Tibial nerve (tissue), 4 donors: Measurements from ENCODE around the gene IPO8. TPM values are rescaled to one million over a fixed set of nuclear protein-coding genes. Genes with fewer than 3 reads are reported as not detected.

Experiments
- DNase-seq, 2 donors: peaks; one replicate each; pipeline ENCODE4 v3.0.0-alpha.2; 2019; ENCODE audit warnings: low spot score in 2 of 2
- H3K27ac ChIP-seq, 4 donors: fragments of 200-600 bp; sonication (generic) in 3 of 4; one replicate each; pipeline ENCODE4 v1.5.1; 2017 to 2019; ENCODE audit warnings: mild to moderate bottlenecking in 1 of 4
- H3K27me3 ChIP-seq, 2 donors: fragments of 200-600 bp; sonication (generic) in 1 of 2; one replicate each; pipeline versions ENCODE4 v1.5.1 to v1.6.0; 2017 to 2019
- H3K36me3 ChIP-seq, 3 donors: fragments of 200-600 bp; sonication (generic); one replicate each; pipeline ENCODE4 v1.5.1; 2018 to 2019
- H3K4me1 ChIP-seq, 4 donors: fragments of 200-600 bp; sonication (generic) in 3 of 4; one replicate each; pipeline ENCODE4 v1.5.1; 2017 to 2019
- H3K4me3 ChIP-seq, 4 donors: fragments of 200-600 bp; sonication (generic) in 3 of 4; one replicate each; pipeline ENCODE4 v1.5.1; 2017 to 2019; ENCODE audit warnings: mild to moderate bottlenecking in 1 of 4, moderate library complexity in 1 of 4
- H3K9me3 ChIP-seq, 4 donors: fragments of 200-600 bp; sonication (generic) in 3 of 4; one replicate each; pipeline ENCODE4 v1.5.1; 2017 to 2019
- CTCF ChIP-seq, 5 experiments: fragments of 200-600 bp in 3 of 5; fragments of 450-650 bp in 2 of 5; sonication (generic) in 3 of 5; IDR thresholded peaks; one replicate each; pipeline ENCODE4 v1.5.1; 2016 to 2019; ENCODE audit warnings: antibody characterized with exemption in 5 of 5, mild to moderate bottlenecking in 3 of 5, moderate library complexity in 2 of 5
- EP300 ChIP-seq, 2 donors: sonication (generic); formaldehyde crosslinking; IDR thresholded peaks; one replicate each; pipeline ENCODE4 v1.6.1; 2017; ENCODE audit warnings: antibody characterized with exemption in 2 of 2, mild to moderate bottlenecking in 1 of 2
- POLR2A ChIP-seq, 2 donors: fragments of 450-650 bp; IDR thresholded peaks; one replicate each; pipeline ENCODE4 v1.6.1; 2017; ENCODE audit warnings: antibody characterized with exemption in 2 of 2, mild to moderate bottlenecking in 2 of 2, moderate library complexity in 2 of 2
- WGBS, 2 donors: methylation state at CpG; one replicate each; pipeline ENCODE4 v1.1.5; 2018; 5-methylcytosine and 5-hydroxymethylcytosine counted together
- total RNA-seq, 4 donors: library from RNA; depleted of rRNA; stranded (reverse); fragments of >200 nt; gene quantifications; one replicate each; pipeline ENCODE4 v1.1.0, GENCODE V29; 2016

The IPO8 gene
- total RNA-seq, 4 donors from 2014 or later = 34.7 to 52.0 (median 42.9) TPM

- DNase-seq = no peak
- Histone ChIP-seq H3K27ac (peak overlapping the region in 2 of 4 donors; percentile 5 to 53), H3K9me3 (no peaks in the 10 kb centered on the region), H3K27me3 (no peaks in the 10 kb centered on the region), H3K36me3 (no peaks in the 10 kb centered on the region), H3K4me3 (no peak overlapping the region), H3K4me1 (peaks cover 0 to 52% (median 18%) of the 10 kb centered on the region in 4 donors)
- WGBS, 2 donors = 39 to 44% methylated on average over 5 of the region's 5 CpGs
- TF ChIP-seq EP300 (IDR thresholded peaks at IDR 0.05) = no peak
- TF ChIP-seq POLR2A (IDR thresholded peaks at IDR 0.05) = no peak
- TF ChIP-seq CTCF (IDR thresholded peaks at IDR 0.05) = no peak
Measured at GRCh38 chr12:30692470-30692869, 3.2 kb downstream of the IPO8 start.

DNA sequence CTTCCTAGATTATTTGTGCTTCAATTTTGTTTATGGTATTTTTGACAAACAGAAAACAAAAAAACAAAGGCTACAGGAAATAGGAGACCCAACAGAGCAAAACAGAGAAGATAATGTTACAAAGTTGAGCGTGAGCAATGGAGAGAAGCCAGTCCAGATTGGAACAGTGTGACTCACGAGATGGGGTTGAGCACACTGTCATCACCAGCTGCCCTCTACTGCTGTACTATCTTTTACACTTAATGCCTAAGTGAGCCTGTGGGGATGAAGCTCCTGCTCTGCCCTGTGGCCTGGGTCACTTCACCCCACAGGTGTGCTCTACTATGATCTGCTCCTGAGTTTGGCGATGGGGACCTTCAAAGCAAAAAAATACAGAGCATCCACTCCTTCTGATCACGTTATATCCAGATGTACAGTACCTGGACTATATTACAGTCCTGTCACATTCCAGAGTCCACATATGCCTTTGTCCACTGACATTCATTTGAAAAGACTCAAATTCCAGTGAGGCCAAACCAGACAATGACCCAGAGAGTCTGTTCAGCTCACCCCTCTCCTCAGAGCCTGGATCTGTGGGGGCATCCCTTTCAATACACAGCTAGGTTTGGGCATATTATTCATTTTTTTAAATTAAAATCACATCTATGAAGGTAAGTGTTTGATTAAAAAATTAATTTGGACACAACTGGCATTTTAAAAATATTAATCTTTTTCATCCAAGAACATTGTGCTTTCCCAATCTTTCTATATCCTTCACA is 4.4 kb downstream of the IPO8 start:
- Histone ChIP-seq H3K4me1 (peaks cover 0 to 54% (median 18%) of the 10 kb centered on the region in 4 donors), H3K4me3 (no peak overlapping the region), H3K27ac (peak overlapping the region in 1 of 4 donors; percentile 54), H3K27me3 (no peaks in the 10 kb centered on the region), H3K36me3 (no peaks in the 10 kb centered on the region), H3K9me3 (no peaks in the 10 kb centered on the region)
- TF ChIP-seq EP300 (IDR thresholded peaks at IDR 0.05) = no peak
- no peak for TF ChIP-seq POLR2A (IDR thresholded peaks at IDR 0.05)
- no peak for TF ChIP-seq CTCF (IDR thresholded peaks at IDR 0.05)
- WGBS, 2 donors = 55 to 62% methylated on average over 4 of the region's 4 CpGs
- DNase-seq = peak in 1 of 2 donors; percentile 18

- Histone ChIP-seq H3K4me3 (no peak overlapping the region), H3K9me3 (no peaks in the 10 kb centered on the region), H3K27me3 (no peaks in the 10 kb centered on the region), H3K36me3 (peaks cover 0 to 12% (median 0%) of the 10 kb centered on the region in 3 donors), H3K4me1 (peaks cover 0 to 29% (median 4%) of the 10 kb centered on the region in 4 donors), H3K27ac (no peak overlapping the region)
- 72 to 77% methylated on average over 2 of the region's 2 CpGs for WGBS, 2 donors
- DNase-seq = no peak
- TF ChIP-seq CTCF (IDR thresholded peaks at IDR 0.05) (no peak), POLR2A (IDR thresholded peaks at IDR 0.05) (no peak), EP300 (IDR thresholded peaks at IDR 0.05) (no peak)
Measured at GRCh38 chr12:30687265-30687986, 8.2 kb downstream of the IPO8 start.

GRCh38 chr12:30679241-30679640 is 16.4 kb downstream of the IPO8 start:
- H3K27ac ChIP-seq = no peak overlapping the region
- DNase-seq = no peak
- TF ChIP-seq CTCF (IDR thresholded peaks at IDR 0.05) (no peak), EP300 (IDR thresholded peaks at IDR 0.05) (no peak), POLR2A (IDR thresholded peaks at IDR 0.05) (no peak)
- H3K27me3 ChIP-seq = no peaks in the 10 kb centered on the region
- no peaks in the 10 kb centered on the region for H3K4me1 ChIP-seq
- no peaks in the 10 kb centered on the region for H3K9me3 ChIP-seq
- peaks cover 0 to 70% (median 6%) of the 10 kb centered on the region in 3 donors for H3K36me3 ChIP-seq
- WGBS, 2 donors = 61 to 89% methylated on average over 1 of the region's 1 CpG
- no peak overlapping the region for H3K4me3 ChIP-seq

GRCh38 chr12:30678221-30678620 is 17.4 kb downstream of the IPO8 start:
- Histone ChIP-seq H3K4me1 (no peaks in the 10 kb centered on the region), H3K9me3 (no peaks in the 10 kb centered on the region), H3K27ac (no peak overlapping the region), H3K36me3 (peaks cover 0 to 77% (median 6%) of the 10 kb centered on the region in 3 donors), H3K27me3 (no peaks in the 10 kb centered on the region), H3K4me3 (no peak overlapping the region)
- no peak for DNase-seq
- TF ChIP-seq CTCF (IDR thresholded peaks at IDR 0.05) = no peak
- TF ChIP-seq POLR2A (IDR thresholded peaks at IDR 0.05) = no peak
- TF ChIP-seq EP300 (IDR thresholded peaks at IDR 0.05) = no peak
- WGBS, 2 donors = 88 to 91% methylated on average over 1 of the region's 1 CpG
